ENCODE results near the gene SPTBN4.
"Not testable (repeated sequence)": the region's sequence is repeated elsewhere in the genome, so short reads cannot be mapped to it uniquely, and the experiment has no call there.

Gene SPTBN4

DNA sequence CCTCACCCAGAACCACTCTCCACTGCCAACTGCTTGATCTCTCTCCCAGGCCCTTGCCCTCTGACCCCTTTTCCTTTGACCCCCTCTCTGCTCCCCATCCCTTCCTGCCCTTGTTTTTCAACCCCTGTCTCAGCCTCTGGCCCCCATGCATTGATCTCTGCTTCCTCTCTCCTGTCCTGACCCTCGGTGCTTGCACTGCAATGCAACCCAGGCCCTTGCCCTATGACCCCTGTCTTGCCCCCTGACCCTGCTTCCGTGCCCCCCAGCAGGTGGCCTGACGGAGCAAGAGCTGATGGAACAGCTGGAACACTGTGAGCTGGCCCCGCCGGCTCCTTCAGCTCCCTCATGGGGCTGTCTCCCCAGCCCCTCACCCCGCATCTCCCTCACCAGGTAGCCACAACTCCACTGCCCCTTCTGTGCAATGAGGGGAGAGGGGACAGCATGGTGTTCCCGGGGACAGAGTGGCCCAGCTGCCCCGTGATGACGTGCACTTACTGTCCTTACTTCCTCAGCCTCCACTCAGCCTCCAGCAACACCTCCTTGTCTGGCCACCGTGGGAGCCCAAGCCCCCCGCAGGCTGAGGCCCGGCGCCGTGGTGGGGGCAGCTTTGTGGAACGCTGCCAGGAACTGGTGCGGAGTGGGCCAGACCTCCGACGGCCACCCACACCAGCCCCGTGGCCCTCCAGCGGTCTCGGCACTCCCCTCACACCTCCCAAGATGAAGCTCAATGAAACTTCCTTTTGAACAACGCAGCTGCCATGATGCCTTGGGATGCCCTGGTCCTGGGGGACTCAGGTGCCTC is 123.9 kb downstream of the SPTBN4 start:
- no peaks in the 10 kb centered on the region for H3K27me3 ChIP-seq (ENCODE audit: insufficient read depth, insufficient read length)
- H3K9me3 ChIP-seq (ENCODE audit: insufficient read depth, low read length), result no peaks in the 10 kb centered on the region
- H3K4me3 ChIP-seq (ENCODE audit: insufficient read length, low read depth), result no peak overlapping the region
- H3K36me3 ChIP-seq (ENCODE audit: insufficient read depth, insufficient read length, low read length), result peaks cover 24% of the 10 kb centered on the region
- no peak for DNase-seq (ENCODE audit: low read depth, low spot score)
- TF ChIP-seq YY1 (IDR thresholded peaks at IDR 0.05; ENCODE audit: insufficient read depth, insufficient read length), result no peak
- TF ChIP-seq ZNF274 (IDR thresholded peaks at IDR 0.05; ENCODE audit: low read depth, low read length), result no peak
- TF ChIP-seq SUZ12 (IDR thresholded peaks at IDR 0.05; ENCODE audit: extremely low read depth, insufficient read depth, insufficient read length), result no peak
- peaks cover 5% of the 10 kb centered on the region for H3K4me1 ChIP-seq (ENCODE audit: insufficient read depth, insufficient read length)
- no peak overlapping the region for H3K9ac ChIP-seq (ENCODE audit: insufficient read length, low read depth)

DNA sequence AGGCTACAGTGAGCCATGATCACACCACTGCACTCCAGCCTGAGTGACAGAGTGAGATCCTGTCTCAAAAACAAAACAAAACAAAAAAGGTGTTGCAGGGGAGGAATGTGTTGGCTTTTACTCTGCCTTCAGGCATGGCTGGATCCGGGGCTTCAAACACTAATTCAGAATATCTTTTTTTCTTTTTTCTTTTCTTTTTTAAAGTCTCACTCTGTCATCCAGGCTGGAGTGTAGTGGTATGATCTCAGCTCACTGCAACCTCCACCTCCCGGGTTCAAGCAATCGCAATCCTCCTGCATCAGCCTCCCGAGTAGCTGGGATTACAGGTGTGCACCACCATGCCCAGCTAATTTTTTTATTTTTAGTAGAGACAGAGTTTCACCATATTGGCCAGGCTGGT is 124.9 kb downstream of the SPTBN4 start:
- not testable (repeated sequence) for DNase-seq (ENCODE audit: low read depth, low spot score); H3K9me3 ChIP-seq (ENCODE audit: insufficient read depth, low read length); H3K27me3 ChIP-seq (ENCODE audit: insufficient read depth, insufficient read length); H3K4me1 ChIP-seq (ENCODE audit: insufficient read depth, insufficient read length); H3K4me3 ChIP-seq (ENCODE audit: insufficient read length, low read depth); H3K9ac ChIP-seq (ENCODE audit: insufficient read length, low read depth)
- peaks cover 20% of the 10 kb centered on the region for H3K36me3 ChIP-seq (ENCODE audit: insufficient read depth, insufficient read length, low read length)

DNA sequence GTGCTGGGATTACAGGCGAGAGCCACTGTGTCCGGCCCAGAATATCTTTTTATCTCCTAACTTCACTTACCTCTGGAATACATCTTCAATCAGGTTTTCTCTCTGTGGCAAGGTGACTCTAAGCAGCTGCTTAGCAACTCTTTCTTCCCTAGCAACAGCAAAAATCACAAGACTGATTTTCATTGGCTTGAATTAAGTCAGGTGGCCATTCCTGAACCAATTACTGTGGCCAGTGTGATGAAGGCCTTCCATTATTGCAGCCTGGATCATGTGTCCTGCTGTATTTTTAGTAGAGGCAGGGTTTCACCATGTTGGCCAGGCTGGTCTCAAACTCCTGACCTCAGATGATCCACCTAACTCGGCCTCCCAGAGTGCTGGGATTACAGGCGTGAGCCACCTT is 125.4 kb downstream of the SPTBN4 start:
- TF ChIP-seq SUZ12 (IDR thresholded peaks at IDR 0.05; ENCODE audit: extremely low read depth, insufficient read depth, insufficient read length), result no peak
- no peak for TF ChIP-seq ZNF274 (IDR thresholded peaks at IDR 0.05; ENCODE audit: low read depth, low read length)
- no peak for TF ChIP-seq YY1 (IDR thresholded peaks at IDR 0.05; ENCODE audit: insufficient read depth, insufficient read length)
- H3K36me3 ChIP-seq (ENCODE audit: insufficient read depth, insufficient read length, low read length), result peaks cover 17% of the 10 kb centered on the region
- no peaks in the 10 kb centered on the region for H3K9me3 ChIP-seq (ENCODE audit: insufficient read depth, low read length)
- peaks cover 6% of the 10 kb centered on the region for H3K27me3 ChIP-seq (ENCODE audit: insufficient read depth, insufficient read length)
- no peak overlapping the region for H3K9ac ChIP-seq (ENCODE audit: insufficient read length, low read depth)
- H3K4me3 ChIP-seq (ENCODE audit: insufficient read length, low read depth), result no peak overlapping the region
- no peak for DNase-seq (ENCODE audit: low read depth, low spot score)
- peaks cover 5% of the 10 kb centered on the region for H3K4me1 ChIP-seq (ENCODE audit: insufficient read depth, insufficient read length)

DNA sequence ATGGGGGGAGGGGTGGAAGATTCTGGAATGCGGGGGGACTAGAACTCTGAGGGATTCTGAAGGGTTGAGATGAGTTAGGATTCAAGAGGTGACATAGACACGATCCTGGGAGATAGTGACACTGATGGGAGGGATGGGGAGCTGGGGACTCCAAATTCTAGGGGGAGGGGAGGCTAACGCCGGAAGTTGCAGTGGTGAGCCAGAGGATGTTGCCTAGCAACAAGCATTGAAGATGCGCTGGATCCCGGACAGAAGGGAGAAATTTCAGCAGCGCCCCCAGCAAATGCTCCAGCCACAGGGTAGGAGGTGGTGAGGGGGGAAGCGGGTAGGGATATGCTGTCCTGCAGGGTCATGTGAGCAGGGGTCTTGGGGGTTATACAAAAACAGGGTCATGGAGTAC is 127.5 kb downstream of the SPTBN4 start:
- TF ChIP-seq YY1 (IDR thresholded peaks at IDR 0.05; ENCODE audit: insufficient read depth, insufficient read length) (no peak), SUZ12 (IDR thresholded peaks at IDR 0.05; ENCODE audit: extremely low read depth, insufficient read depth, insufficient read length) (no peak), ZNF274 (IDR thresholded peaks at IDR 0.05; ENCODE audit: low read depth, low read length) (no peak)
- H3K9me3 ChIP-seq (ENCODE audit: insufficient read depth, low read length), result no peaks in the 10 kb centered on the region
- peaks cover 17% of the 10 kb centered on the region for H3K27me3 ChIP-seq (ENCODE audit: insufficient read depth, insufficient read length)
- H3K4me1 ChIP-seq (ENCODE audit: insufficient read depth, insufficient read length), result peaks cover 5% of the 10 kb centered on the region
- no peak overlapping the region for H3K9ac ChIP-seq (ENCODE audit: insufficient read length, low read depth)
- H3K4me3 ChIP-seq (ENCODE audit: insufficient read length, low read depth), result no peak overlapping the region
- no peak for DNase-seq (ENCODE audit: low read depth, low spot score)
- peaks cover 5% of the 10 kb centered on the region for H3K36me3 ChIP-seq (ENCODE audit: insufficient read depth, insufficient read length, low read length)

DNA sequence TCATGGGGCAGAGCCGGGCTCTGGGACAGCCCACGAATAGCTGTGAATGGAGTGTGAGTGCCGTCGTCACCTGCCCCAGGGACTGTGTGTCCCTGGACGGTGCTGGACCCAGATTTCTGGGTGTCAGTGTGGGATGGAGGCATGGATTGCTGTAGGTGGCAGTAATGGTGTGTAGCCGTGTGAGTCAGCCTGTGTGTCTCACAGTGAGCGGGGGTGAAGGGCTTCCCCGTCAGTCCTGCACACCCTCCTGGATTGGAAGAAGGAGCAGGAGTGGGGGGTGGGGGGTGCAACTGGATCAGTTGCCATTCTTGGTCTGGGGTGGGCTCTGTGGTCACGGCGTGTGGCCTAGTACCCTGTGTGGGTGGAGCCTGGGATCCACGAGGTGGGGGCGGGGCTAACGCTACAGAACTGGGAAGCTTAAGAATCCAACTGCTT is 127.9 kb downstream of the SPTBN4 start:
- DNase-seq (ENCODE audit: low read depth, low spot score), result no peak
- Histone ChIP-seq H3K9ac (ENCODE audit: insufficient read length, low read depth) (no peak overlapping the region), H3K27me3 (ENCODE audit: insufficient read depth, insufficient read length) (peaks cover 18% of the 10 kb centered on the region), H3K36me3 (ENCODE audit: insufficient read depth, insufficient read length, low read length) (peaks cover 5% of the 10 kb centered on the region), H3K4me3 (ENCODE audit: insufficient read length, low read depth) (no peak overlapping the region), H3K9me3 (ENCODE audit: insufficient read depth, low read length) (no peaks in the 10 kb centered on the region), H3K4me1 (ENCODE audit: insufficient read depth, insufficient read length) (peaks cover 5% of the 10 kb centered on the region)
- TF ChIP-seq SUZ12 (IDR thresholded peaks at IDR 0.05; ENCODE audit: extremely low read depth, insufficient read depth, insufficient read length), result no peak
- no peak for TF ChIP-seq ZNF274 (IDR thresholded peaks at IDR 0.05; ENCODE audit: low read depth, low read length)
- no peak for TF ChIP-seq YY1 (IDR thresholded peaks at IDR 0.05; ENCODE audit: insufficient read depth, insufficient read length)

DNA sequence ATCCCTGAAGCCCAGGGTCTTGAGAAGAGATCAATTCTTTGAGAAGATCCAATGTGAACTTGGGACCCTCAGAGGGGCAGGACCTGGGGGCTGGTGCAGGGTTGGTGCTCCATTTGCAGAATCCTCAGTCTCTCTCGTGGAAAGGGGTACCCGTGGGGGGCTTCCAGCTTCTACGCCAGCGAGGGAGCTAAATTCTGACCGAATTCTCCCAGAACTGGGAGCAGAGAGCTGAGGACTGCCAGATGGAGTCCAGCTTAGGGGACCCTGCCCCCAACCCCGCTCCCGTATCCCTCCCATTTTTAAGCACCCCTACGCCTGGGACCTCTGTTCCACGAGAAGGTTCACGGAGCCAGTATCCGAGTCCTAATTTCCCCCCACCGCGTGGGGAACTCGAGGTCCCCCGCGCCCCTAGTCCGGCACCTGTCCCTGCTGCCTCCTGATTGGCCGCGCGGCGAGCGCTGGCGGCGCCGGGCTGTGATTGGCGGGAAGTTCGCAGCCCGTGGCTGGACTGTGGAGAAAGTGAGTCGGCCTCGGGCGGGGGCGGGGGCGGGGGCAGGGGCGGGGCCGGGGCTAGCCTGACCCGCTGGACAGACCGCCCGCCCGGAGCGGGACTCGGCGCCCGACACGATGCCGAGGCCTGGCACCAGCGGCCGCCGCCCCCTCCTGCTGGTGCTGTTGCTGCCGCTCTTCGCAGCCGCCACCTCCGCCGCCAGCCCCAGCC is 130.0 kb downstream of the SPTBN4 start:
- TF ChIP-seq YY1 (IDR thresholded peaks at IDR 0.05; ENCODE audit: insufficient read depth, insufficient read length), result no peak
- no peak for TF ChIP-seq SUZ12 (IDR thresholded peaks at IDR 0.05; ENCODE audit: extremely low read depth, insufficient read depth, insufficient read length)
- no peaks in the 10 kb centered on the region for H3K9me3 ChIP-seq (ENCODE audit: insufficient read depth, low read length)
- DNase-seq (ENCODE audit: low read depth, low spot score), result no peak
- H3K9ac ChIP-seq (ENCODE audit: insufficient read length, low read depth), result peak overlapping the region; percentile 74
- peaks cover 30% of the 10 kb centered on the region for H3K27me3 ChIP-seq (ENCODE audit: insufficient read depth, insufficient read length)
- peaks cover 6% of the 10 kb centered on the region for H3K4me1 ChIP-seq (ENCODE audit: insufficient read depth, insufficient read length)
- H3K36me3 ChIP-seq (ENCODE audit: insufficient read depth, insufficient read length, low read length), result no peaks in the 10 kb centered on the region
- H3K4me3 ChIP-seq (ENCODE audit: insufficient read length, low read depth), result peak overlapping the region; percentile 34

DNA sequence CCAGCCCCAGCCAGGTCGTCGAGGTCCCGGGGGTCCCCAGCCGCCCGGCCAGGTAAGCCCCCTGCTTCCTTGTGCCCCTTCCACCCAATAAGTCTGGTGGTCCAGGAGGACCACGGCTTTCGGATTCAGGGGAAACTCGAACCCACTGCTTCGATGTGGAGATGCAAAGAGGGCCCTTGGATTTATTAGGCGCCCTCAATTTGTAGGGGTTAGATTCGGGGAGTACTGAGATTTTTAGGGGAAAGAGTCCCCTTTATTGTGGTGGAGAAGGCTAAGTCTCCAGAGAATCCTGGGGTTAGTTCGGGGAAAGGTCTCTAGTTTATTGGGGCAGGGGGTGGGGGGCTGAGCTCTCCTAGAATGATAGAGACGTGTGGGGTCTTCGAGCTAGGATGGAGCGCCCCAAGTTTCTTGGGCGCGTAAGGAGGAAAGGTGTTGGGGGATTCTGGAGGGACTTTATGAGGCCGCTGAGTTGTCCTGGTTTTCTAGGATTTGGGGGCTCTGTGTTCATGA is 130.6 kb downstream of the SPTBN4 start:
- H3K27me3 ChIP-seq (ENCODE audit: insufficient read depth, insufficient read length), result peaks cover 30% of the 10 kb centered on the region
- H3K9me3 ChIP-seq (ENCODE audit: insufficient read depth, low read length), result no peaks in the 10 kb centered on the region
- peak overlapping the region; percentile 34 for H3K4me3 ChIP-seq (ENCODE audit: insufficient read length, low read depth)
- H3K9ac ChIP-seq (ENCODE audit: insufficient read length, low read depth), result peak overlapping the region; percentile 74
- H3K4me1 ChIP-seq (ENCODE audit: insufficient read depth, insufficient read length), result peaks cover 6% of the 10 kb centered on the region
- DNase-seq (ENCODE audit: low read depth, low spot score), result no peak
- TF ChIP-seq YY1 (IDR thresholded peaks at IDR 0.05; ENCODE audit: insufficient read depth, insufficient read length) (no peak), ZNF274 (IDR thresholded peaks at IDR 0.05; ENCODE audit: low read depth, low read length) (no peak), SUZ12 (IDR thresholded peaks at IDR 0.05; ENCODE audit: extremely low read depth, insufficient read depth, insufficient read length) (no peak)
- no peaks in the 10 kb centered on the region for H3K36me3 ChIP-seq (ENCODE audit: insufficient read depth, insufficient read length, low read length)

All from NT2/D1 (cell line).